ENCODE measurements around the gene FSD1.

Gene FSD1

GRCh38 chr19:4366666-4367335, 62.4 kb downstream of the FSD1 start:
- no peak for DNase-seq

GRCh38 chr19:4367336-4367723, 62.9 kb downstream of the FSD1 start:
- no peak for DNase-seq

- DNase-seq = no peak
Observed at GRCh38 chr19:4367781-4368127, 63.4 kb downstream of the FSD1 start.

GRCh38 chr19:4368128-4368820, 63.9 kb downstream of the FSD1 start:
- DNase-seq = peak in 1 of 2 experiments; percentile 62

GRCh38 chr19:4369109-4369887, 64.9 kb downstream of the FSD1 start:
- DNase-seq = no peak

- DNase-seq = peak in 1 of 2 experiments; percentile 37
Observed at GRCh38 chr19:4369888-4370260, 65.5 kb downstream of the FSD1 start.

- DNase-seq = no peak
Observed at GRCh38 chr19:4370418-4371041, 66.1 kb downstream of the FSD1 start.

- DNase-seq = no peak
Observed at GRCh38 chr19:4371247-4372164, 67.1 kb downstream of the FSD1 start.

GRCh38 chr19:4372165-4373012, 68.0 kb downstream of the FSD1 start:
- DNase-seq = no peak

GRCh38 chr19:4373013-4373367, 68.6 kb downstream of the FSD1 start:
- no peak for DNase-seq

Measured in NCI-H446 (cell line).